ENCODE results near the gene GDPGP1.

DNA sequence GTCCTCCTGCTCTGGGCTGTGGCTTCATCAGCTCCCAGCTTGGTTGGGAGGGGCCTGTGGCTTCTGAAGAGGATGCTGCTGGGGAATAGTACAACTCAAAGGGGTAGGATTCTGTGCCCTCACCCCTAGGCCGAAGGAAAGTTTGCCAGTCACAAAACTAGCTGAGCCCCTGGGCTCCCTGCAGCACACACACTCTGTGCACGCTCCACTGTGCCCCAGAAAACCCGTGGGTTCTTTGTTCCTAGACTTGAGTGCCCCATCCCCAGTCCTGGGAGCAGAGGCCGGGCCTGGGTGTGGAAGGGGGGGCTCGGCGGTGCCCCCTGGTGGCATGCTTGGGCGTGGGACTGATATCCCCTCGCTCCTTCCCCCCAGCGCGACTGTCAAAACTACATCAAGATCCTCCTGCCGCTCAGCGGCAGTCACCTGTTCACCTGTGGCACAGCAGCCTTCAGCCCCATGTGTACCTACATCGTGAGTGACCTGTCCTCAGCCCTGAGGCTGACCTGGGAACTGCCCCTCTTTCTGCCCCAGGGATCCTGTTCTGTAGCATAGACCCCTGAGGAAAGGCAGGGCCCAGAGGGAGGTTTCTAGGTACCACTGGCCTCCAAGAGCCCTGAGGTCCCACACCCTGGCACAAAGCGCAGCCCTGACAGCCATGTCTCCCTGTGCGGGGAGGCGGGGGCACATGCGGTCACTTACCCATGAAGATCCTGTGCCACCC is 14.4 kb upstream of the GDPGP1 start:
- TF ChIP-seq PAX5 (IDR thresholded peaks at IDR 0.05; ENCODE audit: insufficient read depth, low read length, severe bottlenecking) (no peak), POLR2A (IDR thresholded peaks at IDR 0.05; ENCODE audit: low read depth, low read length) (no peak), TAF1 (IDR thresholded peaks at IDR 0.05; ENCODE audit: low read depth, low read length) (no peak), POLR2AphosphoS5 (IDR thresholded peaks at IDR 0.05; ENCODE audit: low read depth, low read length) (no peak), POU2F2 (IDR thresholded peaks at IDR 0.05; ENCODE audit: low read depth, low read length) (no peak)
